SK-N-SH (cell line): ENCODE data around the gene BRCA2. TPM values are rescaled to one million over a fixed set of nuclear protein-coding genes. Genes with fewer than 3 reads are reported as not detected.

Source experiments
- CTCF ChIA-PET: fragments of 300-600, 350-600 bp; formaldehyde crosslinking; extraction: SDS; loops from one replicate; lab custom pipeline; 2021; lab: Yijun Ruan, JAX
- POLR2A ChIA-PET: fragments of 350-600 bp; sonication (Branson Sonifier 250); formaldehyde crosslinking; extraction: SDS; loops from one replicate; lab custom pipeline; 2020; ENCODE audit warnings: antibody characterized with exemption, inconsistent platforms; lab: Yijun Ruan, JAX
- DNase-seq: peaks from one replicate; pipeline ENCODE4 v3.0.0; 2012
- H2AFZ ChIP-seq: fragments of 200-600 bp; sonication (generic); 2 replicates; pipeline ENCODE4 v1.8.1; 2016; ENCODE audit warnings: antibody characterized with exemption, mild to moderate bottlenecking, low read depth
- H3F3A ChIP-seq: fragments of 200-600 bp; sonication (generic); replicated peaks from 2 replicates; pipeline ENCODE3; 2016; ENCODE audit warnings: antibody characterized with exemption, mild to moderate bottlenecking; ENCODE audit not compliant: insufficient read depth
- H3K27ac ChIP-seq, 2 experiments: fragments of 200-500 bp in 1 of 2; fragments of 200-600 bp in 1 of 2; sonication (Bioruptor generic) in 1 of 2; sonication (generic), shearing (Covaris generic) in 1 of 2; 2 replicates each; pipeline versions ENCODE4 v1.5.1 to v1.6.1; 2014 to 2016; ENCODE audit warnings: low read depth in 2 of 2, inconsistent platforms in 1 of 2, low read length in 1 of 2, mild to moderate bottlenecking in 1 of 2, mixed read lengths in 1 of 2
- H3K27me3 ChIP-seq: fragments of 200-600 bp; sonication (generic), shearing (Covaris generic); 2 replicates; pipeline ENCODE4 v1.6.1; 2016; ENCODE audit warnings: mixed run types; ENCODE audit not compliant: insufficient read depth
- H3K36me3 ChIP-seq, 2 experiments: fragments of 200-500 bp in 1 of 2; fragments of 200-600 bp in 1 of 2; sonication (Bioruptor generic) in 1 of 2; sonication (generic) in 1 of 2; replicated peaks in 1 of 2; 2 replicates each; pipeline versions ENCODE3 to v1.5.1; 2014 to 2016; ENCODE audit warnings: low read length in 1 of 2, mild to moderate bottlenecking in 1 of 2; ENCODE audit not compliant: insufficient read depth in 2 of 2, control insufficient read depth in 1 of 2
- H3K4me1 ChIP-seq, 2 experiments: fragments of 200-500 bp in 1 of 2; fragments of 200-600 bp in 1 of 2; sonication (Bioruptor generic) in 1 of 2; sonication (generic), shearing (Covaris generic) in 1 of 2; 2 replicates each; pipeline versions ENCODE4 v1.5.1 to v1.6.1; 2014 to 2016; ENCODE audit warnings: low read depth in 1 of 2, low read length in 1 of 2, mixed run types in 1 of 2; ENCODE audit not compliant: insufficient read depth in 2 of 2, control insufficient read depth in 1 of 2
- H3K4me2 ChIP-seq: fragments of 200-600 bp; sonication (generic), shearing (Covaris generic); 2 replicates; pipeline ENCODE4 v1.6.1; 2017; ENCODE audit warnings: mixed run types
- H3K4me3 ChIP-seq, 2 experiments: fragments of 200-500 bp in 1 of 2; fragments of 200-600 bp in 1 of 2; sonication (Bioruptor generic) in 1 of 2; sonication (generic), shearing (Covaris generic) in 1 of 2; 2 replicates each; pipeline versions ENCODE4 v1.5.1 to v1.8.1; 2014 to 2016; ENCODE audit warnings: low read depth in 2 of 2, inconsistent platforms in 1 of 2, low read length in 1 of 2, mild to moderate bottlenecking in 1 of 2, mixed read lengths in 1 of 2, moderate library complexity in 1 of 2
- H3K79me2 ChIP-seq: fragments of 200-600 bp; sonication (generic); 2 replicates; pipeline ENCODE4 v1.8.1; 2017; ENCODE audit warnings: mild to moderate bottlenecking; ENCODE audit not compliant: insufficient read depth
- H3K9ac ChIP-seq: fragments of 200-600 bp; sonication (generic); 2 replicates; pipeline ENCODE4 v1.6.1; 2017; ENCODE audit warnings: mixed run types
- H3K9me2 ChIP-seq: fragments of 200-600 bp; sonication (generic); 2 replicates; pipeline ENCODE4 v1.6.1; 2017; ENCODE audit warnings: mixed run types
- H3K9me3 ChIP-seq: fragments of 200-600 bp; sonication (generic); 2 replicates; pipeline ENCODE4 v1.6.1; 2017; ENCODE audit warnings: mixed run types, mild to moderate bottlenecking, moderate library complexity
- H4K20me1 ChIP-seq: fragments of 200-600 bp; sonication (generic); 2 replicates; pipeline ENCODE4 v1.6.1; 2017; ENCODE audit warnings: mild to moderate bottlenecking, mixed run types; ENCODE audit not compliant: insufficient read depth
- CTCF ChIP-seq: fragments of 200-600 bp; sonication (generic); IDR thresholded peaks from 2 replicates; pipeline ENCODE4 v1.6.1; 2017; ENCODE audit warnings: antibody characterized with exemption, mild to moderate bottlenecking, moderate library complexity
- ELF1 ChIP-seq: IDR thresholded peaks from 2 replicates; pipeline ENCODE4 v1.4.0; 2012
- EP300 ChIP-seq, 2 experiments: IDR thresholded peaks; 2 replicates each; pipeline versions ENCODE4 v1.4.0 to v1.6.1; 2012; ENCODE audit warnings: borderline replicate concordance in 1 of 2, low read depth in 1 of 2, low read length in 1 of 2
- EZH2phosphoT487 ChIP-seq: fragments of 200-600 bp; sonication (generic); IDR thresholded peaks from 2 replicates; pipeline ENCODE4 v1.6.1; 2017; ENCODE audit warnings: low read depth, mixed run types, mild to moderate bottlenecking, antibody characterized with exemption, moderate library complexity, borderline replicate concordance
- FOSL2 ChIP-seq: IDR thresholded peaks from 2 replicates; pipeline ENCODE4 v1.4.0; 2012; ENCODE audit warnings: low read depth, mild to moderate bottlenecking, moderate library complexity, borderline replicate concordance
- FOXJ3 ChIP-seq: sonication (generic); formaldehyde crosslinking; IDR thresholded peaks from 2 replicates; pipeline ENCODE4 v1.5.1; 2020; ENCODE audit warnings: mild to moderate bottlenecking, missing genetic modification reagents
- FOXM1 ChIP-seq: IDR thresholded peaks from 2 replicates; pipeline ENCODE4 v1.4.0; 2012; ENCODE audit warnings: low read depth, mild to moderate bottlenecking
- GATA2 ChIP-seq: sonication (generic); formaldehyde crosslinking; IDR thresholded peaks from 2 replicates; pipeline ENCODE4 v1.5.0; 2020; ENCODE audit warnings: mild to moderate bottlenecking, missing genetic modification reagents
- MEF2A ChIP-seq: IDR thresholded peaks from 2 replicates; pipeline ENCODE4 v1.4.0; 2012; ENCODE audit warnings: low read depth, borderline replicate concordance
- NRF1 ChIP-seq: IDR thresholded peaks from 2 replicates; pipeline ENCODE4 v1.6.1; 2012; ENCODE audit warnings: low read depth, mild to moderate bottlenecking, low read length
- PBX3 ChIP-seq: IDR thresholded peaks from 2 replicates; pipeline ENCODE4; 2012
- POLR2AphosphoS5 ChIP-seq: IDR thresholded peaks from 2 replicates; pipeline ENCODE4 v1.6.1; 2012; ENCODE audit warnings: low read depth, low read length
- RAD21 ChIP-seq: IDR thresholded peaks from 2 replicates; pipeline ENCODE4 v1.6.1; 2012; ENCODE audit warnings: mild to moderate bottlenecking, low read length
- RCOR1 ChIP-seq: fragments of 150-350 bp; IDR thresholded peaks from 2 replicates; pipeline ENCODE4 v1.6.1; 2017; ENCODE audit warnings: antibody characterized with exemption, low read length
- RFX5 ChIP-seq: IDR thresholded peaks from 2 replicates; pipeline ENCODE4 v1.6.1; 2012; ENCODE audit warnings: mild to moderate bottlenecking, improper control_type of control experiment, low read length
- SMC3 ChIP-seq: IDR thresholded peaks from 2 replicates; pipeline ENCODE4 v1.6.1; 2012; ENCODE audit warnings: low read depth, low read length, improper control_type of control experiment
- TAF1 ChIP-seq: IDR thresholded peaks from 2 replicates; pipeline ENCODE4 v1.6.1; 2012; ENCODE audit warnings: low read depth, mild to moderate bottlenecking, low read length, moderate library complexity, borderline replicate concordance
- TCF12 ChIP-seq: IDR thresholded peaks from 2 replicates; pipeline ENCODE4 v1.4.0; 2012
- TEAD4 ChIP-seq: IDR thresholded peaks from 2 replicates; pipeline ENCODE4 v1.4.0; 2012; ENCODE audit warnings: mild to moderate bottlenecking, borderline replicate concordance; ENCODE audit not compliant: insufficient read depth
- USF1 ChIP-seq: IDR thresholded peaks from 2 replicates; pipeline ENCODE4 v1.4.0; 2012; ENCODE audit warnings: low read depth, borderline replicate concordance
- USF2 ChIP-seq: fragments of 150-350 bp; IDR thresholded peaks from 2 replicates; pipeline ENCODE4 v1.6.1; 2017; ENCODE audit warnings: antibody characterized with exemption, low read length, low read depth, borderline replicate concordance
- YY1 ChIP-seq: IDR thresholded peaks from 2 replicates; pipeline ENCODE4 v1.4.0; 2012; ENCODE audit warnings: low read depth, mild to moderate bottlenecking
- WGBS: methylation state at CpG from one replicate; pipeline ENCODE4 v1.1.6; 2017; ENCODE audit warnings: low lambda C conversion rate; 5-methylcytosine and 5-hydroxymethylcytosine counted together
- polyA plus RNA-seq, 3 experiments: library from polyadenylated mRNA; depleted of rRNA; stranded (reverse); fragments of >200 nt; gene quantifications; 2 replicates each; pipeline ENCODE4 v1.2.3, GENCODE V29; 2012

BRCA2 gene
- polyA plus RNA-seq, 1 of the 3 experiments (the other 2 are of a cell fraction) = 1.6 TPM

GRCh38 chr13:32281096-32281495 is 34.2 kb upstream of the BRCA2 start:
- no peak for DNase-seq
- H3K79me2 ChIP-seq = no peaks in the 10 kb centered on the region
- peaks cover 4% of the 10 kb centered on the region for H3F3A ChIP-seq
- H3K9ac ChIP-seq = no peak overlapping the region
- H2AFZ ChIP-seq = no peak overlapping the region
- H3K27me3 ChIP-seq = no peaks in the 10 kb centered on the region
- H3K27ac ChIP-seq = no peak overlapping the region
- no peaks in the 10 kb centered on the region for H3K9me3 ChIP-seq
- H3K4me2 ChIP-seq = no peak overlapping the region
- POLR2A ChIA-PET = no interaction called here
- no peak overlapping the region for H3K4me3 ChIP-seq
- CTCF ChIA-PET = interaction anchor here (0.6 kb wide), 1 partner anchor 60 kb away, joined by 3 read pairs; no protein-coding TSS in a partner anchor
- H3K4me1 ChIP-seq = peaks cover 0 to 15% of the 10 kb centered on the region in 2 experiments; a peak in 3 of 4 replicates
- no peaks in the 10 kb centered on the region for H4K20me1 ChIP-seq
- TF ChIP-seq PBX3 = no peak
- no peak for TF ChIP-seq CTCF
- no peak for TF ChIP-seq EZH2phosphoT487
- TF ChIP-seq YY1 = no peak
- no peak for TF ChIP-seq MEF2A
- no peak for TF ChIP-seq TAF1
- no peak for TF ChIP-seq FOXM1
- no peak for TF ChIP-seq RAD21
- no peak for TF ChIP-seq TEAD4
- TF ChIP-seq RFX5 = no peak
- no peak for TF ChIP-seq USF1
- no peak for TF ChIP-seq RCOR1
- no peak for TF ChIP-seq GATA2
- WGBS = 90% methylated on average over 1 of the region's 1 CpG
- H3K9me2 ChIP-seq = no peaks in the 10 kb centered on the region
- peaks cover 0 to 3% of the 10 kb centered on the region in 2 experiments for H3K36me3 ChIP-seq

- H3K27me3 ChIP-seq = no peaks in the 10 kb centered on the region
- H3K36me3 ChIP-seq = peaks cover 0 to 3% of the 10 kb centered on the region in 2 experiments
- no peak overlapping the region for H3K4me2 ChIP-seq
- POLR2A ChIA-PET = no interaction called here
- no peak for DNase-seq
- no peaks in the 10 kb centered on the region for H3K9me2 ChIP-seq
- H2AFZ ChIP-seq = no peak overlapping the region
- no peaks in the 10 kb centered on the region for H4K20me1 ChIP-seq
- CTCF ChIA-PET = no interaction called here
- H3F3A ChIP-seq = peaks cover 4% of the 10 kb centered on the region
- H3K79me2 ChIP-seq = no peaks in the 10 kb centered on the region
- peaks cover 0 to 15% of the 10 kb centered on the region in 2 experiments; a peak in 3 of 4 replicates for H3K4me1 ChIP-seq
- WGBS = 64% methylated on average over 2 of the region's 2 CpGs
- H3K4me3 ChIP-seq = no peak overlapping the region
- no peak overlapping the region for H3K27ac ChIP-seq
- no peak overlapping the region for H3K9ac ChIP-seq
- no peaks in the 10 kb centered on the region for H3K9me3 ChIP-seq
- TF ChIP-seq PBX3 = no peak
- TF ChIP-seq EP300 (IDR thresholded peaks at IDR 0.05; ENCODE audit: borderline replicate concordance in 1 of 2, low read depth in 1 of 2, low read length in 1 of 2) = no peak
- no peak for TF ChIP-seq RFX5
- no peak for TF ChIP-seq FOSL2
- TF ChIP-seq POLR2AphosphoS5 = no peak
- TF ChIP-seq USF2 = no peak
- no peak for TF ChIP-seq SMC3
- no peak for TF ChIP-seq TEAD4
- TF ChIP-seq FOXJ3 (CRISPR knock-in tag) = no peak
- TF ChIP-seq ELF1 = no peak
- TF ChIP-seq TCF12 = no peak
- TF ChIP-seq NRF1 = no peak
Observed at GRCh38 chr13:32282096-32282711, 33.1 kb upstream of the BRCA2 start.
